CD4-positive, alpha-beta T cell treated with Interleukin-4 for 1 hour (primary cell): ENCODE data around the gene MAFF.
"Not testable (repeated sequence)": the region's sequence is repeated elsewhere in the genome, so short reads cannot be mapped to it uniquely, and the experiment has no call there.

ENCODE experiments used
- DNase-seq, 2 donors: peaks; one replicate each; pipeline ENCODE4 v3.0.0-alpha.2; 2020 to 2022

Gene MAFF

GRCh38 chr22:38228326-38228872, 26.6 kb downstream of the MAFF start:
- DNase-seq, result no peak

DNA sequence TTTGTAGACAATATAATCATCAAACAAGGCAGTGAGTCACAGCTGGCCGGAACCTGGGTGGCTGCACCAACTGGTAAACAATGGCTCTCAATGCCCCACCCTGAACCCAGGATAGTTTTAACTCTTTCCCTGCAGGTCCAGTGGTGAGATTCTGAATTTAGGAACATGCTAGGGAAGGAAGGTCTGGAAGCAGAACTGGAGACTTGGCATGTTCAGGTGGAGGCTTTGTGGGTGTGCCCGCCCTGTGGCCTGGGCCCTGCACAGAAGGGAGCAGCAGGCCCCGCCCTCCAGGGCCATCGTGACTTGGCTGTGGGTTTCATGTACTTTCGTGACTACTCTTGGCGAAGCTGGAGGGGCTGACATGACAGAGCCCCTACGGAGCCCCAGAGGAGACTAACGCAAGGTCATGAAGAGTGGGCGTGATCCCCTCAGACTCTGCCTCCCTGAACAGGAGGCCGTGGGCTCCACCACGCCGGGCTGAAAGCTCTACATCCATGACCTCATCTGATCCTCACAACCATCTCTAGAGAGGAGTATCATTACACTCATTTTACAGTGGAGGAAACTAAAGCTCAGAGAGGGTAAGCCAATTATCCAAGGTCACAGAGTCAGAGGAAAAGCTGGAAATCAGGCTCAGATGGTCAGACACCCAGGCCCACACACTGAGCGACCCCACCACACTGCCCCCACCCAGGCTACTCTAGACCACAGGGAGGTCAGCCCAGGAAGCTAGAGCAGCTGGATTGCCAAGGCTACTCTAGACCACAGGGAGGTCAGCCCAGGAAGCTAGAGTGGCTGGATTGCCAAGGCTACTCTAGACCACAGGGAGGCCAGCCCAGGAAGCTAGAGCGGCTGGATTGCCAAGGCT, 27.3 kb downstream of the MAFF start:
- DNase-seq, result no peak

DNA sequence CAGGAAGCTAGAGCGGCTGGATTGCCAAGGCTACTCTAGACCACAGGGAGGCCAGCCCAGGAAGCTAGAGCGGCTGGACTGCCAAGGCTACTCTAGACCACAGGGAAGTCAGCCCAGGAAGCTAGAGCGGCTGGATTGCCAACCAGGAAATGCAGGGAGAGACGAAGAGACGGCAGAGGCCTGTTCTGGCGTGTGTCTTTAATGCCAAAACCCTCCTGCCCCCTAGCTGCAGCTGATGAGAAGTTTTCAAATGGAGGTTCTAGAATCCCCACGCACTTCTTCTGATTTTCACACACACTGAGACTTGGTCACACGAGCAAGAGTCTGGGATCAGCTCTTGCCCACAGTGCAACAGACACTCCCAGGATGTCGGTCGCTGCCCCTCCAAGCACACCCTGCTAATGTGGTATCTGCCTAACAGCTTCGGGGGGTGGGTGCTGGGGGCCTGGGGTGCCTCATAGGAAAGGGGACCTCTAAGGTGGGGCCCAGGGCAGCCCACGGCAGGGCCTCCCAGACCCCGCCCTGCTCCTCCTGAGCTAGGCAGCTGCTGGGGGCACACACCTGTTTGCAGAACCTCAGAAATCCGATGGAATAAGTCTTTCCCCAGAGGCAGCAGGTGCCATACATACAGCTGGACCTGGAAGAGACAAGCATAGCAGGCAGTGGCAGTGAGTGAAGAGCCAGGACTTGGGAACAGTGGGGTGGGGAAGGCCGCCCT, 28.5 kb downstream of the MAFF start:
- DNase-seq, result peak; percentile 55 to 60

- no peak for DNase-seq
Measured at GRCh38 chr22:38230916-38231315, 29.1 kb downstream of the MAFF start.

- DNase-seq, result no peak
Measured at GRCh38 chr22:38232196-38232595, 30.4 kb downstream of the MAFF start.

- no peak for DNase-seq
Measured at GRCh38 chr22:38233427-38233826, 31.6 kb downstream of the MAFF start.

- not testable (repeated sequence) for DNase-seq
Measured at GRCh38 chr22:38233856-38234255, 32.1 kb downstream of the MAFF start.

- DNase-seq, result no peak
Measured at GRCh38 chr22:38235240-38235850, 33.6 kb downstream of the MAFF start.

GRCh38 chr22:38236786-38237185, 35.0 kb downstream of the MAFF start:
- DNase-seq, result no peak

DNA sequence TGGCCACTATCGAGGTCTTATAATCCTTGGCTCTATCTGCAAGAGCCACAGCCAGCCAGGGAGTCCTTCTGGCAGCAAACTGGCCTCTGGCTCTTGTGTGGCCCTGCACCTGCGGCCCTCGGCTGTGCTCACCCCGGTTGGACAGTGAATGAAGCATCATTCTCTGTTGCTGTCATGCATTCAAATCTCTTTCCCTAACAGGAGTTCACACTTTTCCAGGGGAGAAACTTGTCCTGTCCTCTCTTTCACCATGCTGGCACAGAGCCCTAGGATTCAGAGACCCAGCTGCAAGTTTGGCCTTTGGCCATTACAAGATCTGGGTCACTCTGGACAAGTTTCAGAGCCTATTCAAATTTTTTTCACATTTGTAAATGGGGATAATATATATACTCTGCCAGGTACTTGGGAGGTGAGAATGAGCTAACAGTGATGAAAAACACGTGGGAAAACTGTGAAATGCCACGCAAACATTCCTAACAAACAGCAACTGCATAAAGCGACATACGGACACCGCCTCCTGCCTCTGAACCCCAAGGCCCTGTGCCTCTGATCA, 36.8 kb downstream of the MAFF start:
- DNase-seq, result no peak

DNA sequence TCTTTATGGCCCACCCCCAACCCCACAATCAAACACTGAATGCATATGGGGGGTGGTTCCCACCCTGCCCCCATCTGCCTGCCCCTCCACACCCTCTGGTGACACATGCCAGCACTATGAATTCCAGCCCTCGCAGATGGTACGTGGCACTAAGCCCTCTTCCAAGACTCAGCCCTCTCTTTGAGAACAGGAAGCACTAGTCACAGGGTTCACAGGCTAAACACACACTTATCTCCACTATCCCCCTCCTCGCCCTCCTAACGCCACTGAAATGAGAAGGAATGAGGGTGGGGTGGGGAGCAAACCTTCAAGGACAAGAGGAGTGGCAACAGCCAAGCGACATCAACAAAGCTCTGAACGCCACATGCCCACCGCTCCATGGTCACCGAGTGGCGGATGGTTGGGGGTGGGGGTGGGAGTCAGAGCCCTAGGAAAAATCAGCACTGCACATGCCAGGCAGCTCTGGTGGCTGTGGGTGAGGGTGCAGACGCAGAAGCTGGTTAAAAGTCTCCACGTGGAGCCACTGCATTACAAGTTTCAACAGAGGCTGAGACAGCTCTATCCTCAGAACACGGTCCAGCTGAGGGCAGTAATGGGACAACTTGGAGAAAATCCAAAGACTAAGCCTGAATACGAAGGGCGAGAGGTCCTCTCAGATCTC, 37.4 kb downstream of the MAFF start:
- no peak for DNase-seq

DNA sequence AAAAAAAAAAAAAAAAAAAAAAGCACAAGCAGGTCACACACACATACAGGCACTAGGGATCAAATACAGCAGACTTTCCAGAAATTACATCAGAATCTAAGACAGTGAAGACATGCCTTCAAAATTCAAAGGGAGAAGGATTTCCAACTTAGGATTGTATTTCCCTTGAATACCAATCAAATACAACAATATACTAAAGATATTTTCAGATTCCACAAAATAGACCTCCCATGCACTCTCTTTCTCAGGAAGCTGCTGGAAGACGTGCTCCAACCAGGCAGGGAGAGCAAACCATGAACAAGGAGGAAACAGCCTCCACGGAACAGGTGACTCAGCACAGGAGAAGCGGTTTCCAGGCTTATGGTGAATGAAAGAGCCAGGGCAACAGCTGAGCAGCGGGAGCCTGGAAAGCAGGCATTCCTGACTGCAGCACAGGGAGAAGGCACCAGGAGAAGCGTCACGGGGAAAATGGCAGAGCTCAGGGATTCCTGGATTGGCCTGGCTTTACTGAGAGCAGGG, 39.0 kb downstream of the MAFF start:
- DNase-seq, result no peak

GRCh38 chr22:38243007-38243765, 41.4 kb downstream of the MAFF start:
- DNase-seq, result no peak

DNA sequence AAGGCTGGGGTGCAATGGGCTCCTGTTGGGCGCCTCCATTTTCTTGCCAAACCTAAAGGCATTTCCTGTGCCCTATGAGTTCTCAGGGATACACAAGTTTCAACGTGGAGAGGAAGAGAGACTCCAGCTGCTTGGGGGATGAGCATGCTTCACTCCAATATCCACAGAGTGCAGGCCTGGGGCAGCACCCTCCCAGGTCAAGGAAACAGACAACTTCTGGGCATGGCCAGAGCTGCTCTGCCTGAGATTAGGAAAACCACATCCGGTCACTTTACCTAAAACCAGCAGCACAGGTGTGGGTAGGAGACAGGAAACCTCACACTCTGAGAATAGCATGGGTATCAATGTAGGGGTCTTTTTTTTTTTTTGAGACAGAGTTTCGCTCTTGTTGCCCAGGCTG, 42.3 kb downstream of the MAFF start:
- no peak for DNase-seq

DNA sequence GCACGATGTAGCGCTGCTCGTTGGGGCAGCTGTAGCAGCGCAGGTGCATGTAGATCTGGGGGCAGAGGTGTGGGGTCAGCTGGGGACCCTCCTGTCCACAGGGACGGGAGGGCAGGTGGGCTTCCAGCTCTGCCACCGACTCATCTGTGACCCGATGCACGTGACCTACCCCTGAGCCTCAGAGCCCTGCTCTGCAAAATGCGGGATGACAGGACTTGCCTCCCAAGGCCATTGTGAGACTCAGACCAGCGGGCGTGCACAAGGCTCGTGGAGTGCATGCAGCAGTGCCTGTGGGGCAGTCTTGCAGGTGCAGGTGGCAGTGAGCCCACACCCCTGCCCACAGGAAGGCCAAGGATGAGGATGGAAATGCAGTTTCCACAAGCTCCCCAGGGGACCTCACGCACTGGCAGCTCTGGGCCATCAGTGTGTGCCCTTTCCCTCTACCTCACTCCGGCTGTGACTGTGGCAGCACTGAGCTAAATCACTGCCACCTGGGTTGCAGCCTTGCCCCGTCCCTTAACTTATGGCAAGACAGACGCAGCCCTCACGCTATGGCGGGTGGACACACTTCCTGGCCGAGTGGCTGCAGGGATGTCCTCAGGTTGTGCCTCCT, 44.4 kb downstream of the MAFF start:
- no peak for DNase-seq

- DNase-seq, result no peak
Measured at GRCh38 chr22:38246692-38247091, 44.9 kb downstream of the MAFF start.

DNA sequence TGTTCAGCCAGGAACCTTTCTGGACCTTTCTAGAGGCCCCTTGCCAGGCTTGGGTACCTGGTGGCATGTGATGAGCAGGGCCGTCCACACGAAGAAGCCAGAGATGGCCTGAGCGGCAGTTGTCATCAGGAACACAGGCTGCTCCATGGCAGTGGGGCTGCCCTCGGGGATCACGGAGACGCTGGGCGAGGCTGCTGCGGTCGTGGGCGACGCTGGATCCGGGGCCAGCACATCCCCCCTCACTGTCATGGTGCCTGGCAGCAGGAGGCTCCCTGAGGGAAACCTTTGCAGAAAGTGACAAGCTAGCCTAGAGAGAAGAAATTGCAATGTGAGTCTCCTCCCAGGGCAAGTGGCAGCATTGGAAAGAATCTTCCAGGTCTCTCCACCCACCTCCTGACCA, 45.9 kb downstream of the MAFF start:
- DNase-seq, result no peak

DNA sequence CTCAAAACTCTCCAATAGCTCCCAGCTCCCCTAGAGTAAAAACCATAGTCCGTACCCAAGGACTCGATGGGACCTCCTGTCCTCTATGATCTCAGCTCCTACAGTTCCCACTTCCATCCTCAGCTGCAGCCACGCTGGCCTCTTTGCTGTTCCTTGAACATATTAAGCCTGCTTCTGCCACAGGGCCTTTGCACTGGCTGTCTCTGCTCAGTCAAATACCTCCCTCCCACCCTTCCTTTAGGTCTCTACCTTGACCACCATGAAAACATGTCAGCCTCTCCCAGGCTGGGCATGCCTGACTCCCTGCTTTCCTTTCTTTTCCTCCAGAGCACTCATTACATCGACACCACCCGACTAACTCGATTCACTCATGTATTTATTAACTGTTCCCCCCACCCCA, 46.5 kb downstream of the MAFF start:
- no peak for DNase-seq

- no peak for DNase-seq
Measured at GRCh38 chr22:38249301-38249700, 47.5 kb downstream of the MAFF start.

- no peak for DNase-seq
Measured at GRCh38 chr22:38249803-38250642, 48.2 kb downstream of the MAFF start.
